ENCODE measurements around the gene VENTX. TPM values are rescaled to one million over a fixed set of nuclear protein-coding genes. Genes with fewer than 3 reads are reported as not detected.

Gene VENTX
- total and polyA plus RNA-seq, 10 of the 15 experiments (the other 5 are each of a cell fraction or from before 2014, with no cell fraction given): 0.05 TPM; not detected in 9

GRCh38 chr10:133242611-133243356 is 5.1 kb downstream of the VENTX start:
- H3K4me2 ChIP-seq (ENCODE audit: control insufficient read depth, insufficient read depth): no peak overlapping the region
- intact Hi-C loops (cut with micrococcal nuclease; ENCODE audit: unreplicated experiment): no loop called here
- RAD21 ChIA-PET (ENCODE audit: unreplicated experiment): no interaction called here
- SMC1A ChIA-PET (ENCODE audit: uncharacterized antibody, unreplicated experiment): no interaction called here
- H4K20me1 ChIP-seq (ENCODE audit: control insufficient read depth, insufficient read depth): no peaks in the 10 kb centered on the region; the same call in 1 of the 2 replicates
- DNase-seq (ENCODE audit: low read depth, low spot score) (no peak), ATAC-seq (no peak), FAIRE-seq (no peak)
- H2AFZ ChIP-seq (ENCODE audit: control insufficient read depth, low read depth, low read length): no peak overlapping the region
- no peak overlapping the region for H3K9ac ChIP-seq (ENCODE audit: control insufficient read depth, insufficient read depth, low read length)
- no peak overlapping the region for H3K4me3 ChIP-seq
- WGBS (ENCODE audit: insufficient coverage, insufficient replicate concordance, low lambda C conversion rate, missing lambda C conversion rate): 78% methylated on average over 27 of the region's 27 CpGs
- H3K79me2 ChIP-seq (ENCODE audit: control insufficient read depth, insufficient read depth, low read length): no peaks in the 10 kb centered on the region
- no peaks in the 10 kb centered on the region for H3K9me3 ChIP-seq (replicated peaks; ENCODE audit: control insufficient read depth, insufficient read depth, low read length)
- CTCF ChIA-PET: no interaction called here
- BruUV-seq (replicated peaks): no TSS peak
- POLR2A ChIA-PET: no interaction called here
- no peaks in the 10 kb centered on the region for H3K36me3 ChIP-seq (ENCODE audit: control insufficient read depth in 2 of 2, insufficient read depth in 2 of 2, low read length in 1 of 2)
- peaks cover 15% of the 10 kb centered on the region for H3K4me1 ChIP-seq (ENCODE audit: control insufficient read depth, insufficient read depth, low read length)
- no peak overlapping the region for H3K27ac ChIP-seq (ENCODE audit: control insufficient read depth, insufficient read depth)
- 0 out of 4 replicates have a peak, but pooled peaks cover 0 to 1% of the 10 kb centered on the region in 2 experiments for H3K27me3 ChIP-seq (replicated peaks in 1 of 2; ENCODE audit: control insufficient read depth in 2 of 2, insufficient read depth in 2 of 2, low read length in 1 of 2)
- in situ Hi-C loops (cut with MboI): no loop called here
- peak in 1 of 2 experiments; percentile 26; a peak in 1 of 4 replicates for TF ChIP-seq BHLHE40 (IDR thresholded peaks at IDR 0.05; ENCODE audit: borderline replicate concordance in 1 of 2, low read depth in 2 of 2, low read length in 1 of 2)
- TF ChIP-seq ATF7 (IDR thresholded peaks at IDR 0.05; ENCODE audit: low read depth): no peak
- TF ChIP-seq SREBF1 (IDR thresholded peaks at IDR 0.05; ENCODE audit: low read length): no peak
- no peak for TF ChIP-seq BCLAF1 (IDR thresholded peaks at IDR 0.05)
- TF ChIP-seq BCL3 (IDR thresholded peaks at IDR 0.05; ENCODE audit: borderline replicate concordance, insufficient read depth, low read depth, low read length, poor library complexity, severe bottlenecking): peak; percentile 73
- no peak for TF ChIP-seq NKRF (conservative IDR thresholded peaks at IDR 0.05)
- no peak for TF ChIP-seq SREBF2 (IDR thresholded peaks at IDR 0.05; ENCODE audit: low read length)
- no peak for TF ChIP-seq MTA3 (IDR thresholded peaks at IDR 0.05; ENCODE audit: borderline replicate concordance, low read length)
- 0 out of 2 replicates have a peak, but pooled peaks have one; percentile 3 for TF ChIP-seq TCF3 (IDR thresholded peaks at IDR 0.05; ENCODE audit: borderline replicate concordance, insufficient read depth, low read depth, low read length)
- TF ChIP-seq TBL1XR1 (IDR thresholded peaks at IDR 0.05; ENCODE audit: low read depth, low read length): no peak
- no peak for TF ChIP-seq ZBTB4 (CRISPR knock-in tag; IDR thresholded peaks at IDR 0.05)
- no peak for TF ChIP-seq IRF3 (IDR thresholded peaks at IDR 0.05)
